ENCODE data around the gene DELE1.

Gene DELE1

DNA sequence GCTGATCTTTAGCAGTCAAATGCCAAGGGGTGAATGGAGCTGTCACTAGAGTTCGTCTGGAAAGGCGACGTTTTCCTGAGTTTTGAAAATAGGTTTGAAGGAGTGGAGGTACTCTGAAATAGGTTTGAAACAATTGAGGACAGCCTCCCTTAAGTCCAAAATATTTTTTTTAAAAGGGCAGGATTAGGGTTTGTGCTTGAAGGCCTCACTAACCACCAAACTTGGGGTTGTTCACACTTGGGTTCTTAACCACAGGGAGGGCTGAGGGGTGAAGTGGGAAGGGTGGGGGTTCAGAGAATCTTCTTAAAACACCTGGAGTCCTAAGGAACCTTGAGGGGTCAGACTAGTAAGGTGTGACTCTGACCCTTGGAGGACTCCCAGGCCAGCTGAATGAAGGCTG, 37.8 kb downstream of the DELE1 start:
- peak overlapping the region; percentile 31; the same call in 1 of the 2 replicates for H3K9ac ChIP-seq
- peak overlapping the region; percentile 50; the same call in 1 of the 2 replicates for H3K27ac ChIP-seq
- no peaks in the 10 kb centered on the region for H4K20me1 ChIP-seq
- H3K4me2 ChIP-seq, result peak overlapping the region; percentile 86
- no peak for TF ChIP-seq Cebpa-rat (IDR thresholded peaks at IDR 0.05)
- H3K9me3 ChIP-seq, result no peaks in the 10 kb centered on the region
- no peaks in the 10 kb centered on the region for H3K27me3 ChIP-seq
- H3K4me3 ChIP-seq, result no peak overlapping the region
- H3K4me1 ChIP-seq, result peaks cover 58% of the 10 kb centered on the region
- no peaks in the 10 kb centered on the region for H3K36me3 ChIP-seq

DNA sequence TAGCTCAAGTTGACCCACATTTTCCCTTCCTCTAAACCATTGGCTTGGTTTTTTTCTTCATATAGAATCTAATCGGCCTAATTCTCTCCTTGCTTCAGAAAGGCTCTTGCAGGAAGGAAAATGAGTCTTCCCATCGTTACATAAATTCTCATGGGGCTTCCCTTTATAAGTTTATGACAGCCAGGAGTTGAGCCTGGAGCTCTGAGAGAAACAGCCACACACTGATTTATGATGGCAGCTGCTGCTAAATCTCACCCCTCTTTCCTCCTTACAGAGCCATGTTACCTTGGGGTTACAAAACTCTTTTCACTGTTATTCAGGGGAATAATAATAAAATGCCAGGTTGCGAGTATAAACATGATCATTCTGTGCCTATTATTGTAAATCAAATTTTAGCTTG, 40.0 kb downstream of the DELE1 start:
- Histone ChIP-seq H3K27me3 (no peaks in the 10 kb centered on the region), H3K4me1 (peaks cover 48% of the 10 kb centered on the region), H3K9me3 (no peaks in the 10 kb centered on the region), H3K4me3 (no peak overlapping the region), H3K4me2 (peak overlapping the region; percentile 36; the same call in 1 of the 2 replicates), H3K27ac (no peak overlapping the region), H3K9ac (0 out of 2 replicates have a peak overlapping the region, but pooled peaks have one; percentile 10), H3K36me3 (no peaks in the 10 kb centered on the region), H4K20me1 (no peaks in the 10 kb centered on the region)
- no peak for TF ChIP-seq Cebpa-rat (IDR thresholded peaks at IDR 0.05)

DNA sequence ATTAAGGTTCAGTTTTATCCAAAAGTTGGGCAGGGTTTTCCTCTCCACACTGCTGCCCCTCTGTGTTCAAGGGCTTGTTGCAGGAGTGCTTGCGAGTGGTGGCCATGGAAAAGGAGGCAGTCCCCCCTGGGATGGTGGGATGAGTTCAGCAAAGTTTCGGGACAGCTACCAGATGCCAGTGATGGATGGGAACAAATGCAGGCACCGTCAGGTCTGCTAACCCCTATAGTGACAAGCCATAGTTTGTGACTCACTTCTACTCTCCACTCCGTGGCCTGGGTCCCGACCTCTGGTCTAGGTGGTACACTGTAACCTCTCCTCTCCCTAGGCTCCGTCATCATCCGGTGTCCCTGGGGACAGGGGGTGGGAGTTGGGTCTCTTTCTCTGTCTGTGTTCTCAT, 41.4 kb downstream of the DELE1 start:
- Histone ChIP-seq H3K27ac (no peak overlapping the region), H3K9me3 (no peaks in the 10 kb centered on the region), H3K4me2 (no peak overlapping the region), H3K4me1 (peaks cover 40% of the 10 kb centered on the region), H3K9ac (no peak overlapping the region), H4K20me1 (no peaks in the 10 kb centered on the region), H3K27me3 (no peaks in the 10 kb centered on the region), H3K4me3 (no peak overlapping the region), H3K36me3 (no peaks in the 10 kb centered on the region)
- no peak for TF ChIP-seq Cebpa-rat (IDR thresholded peaks at IDR 0.05)

DNA sequence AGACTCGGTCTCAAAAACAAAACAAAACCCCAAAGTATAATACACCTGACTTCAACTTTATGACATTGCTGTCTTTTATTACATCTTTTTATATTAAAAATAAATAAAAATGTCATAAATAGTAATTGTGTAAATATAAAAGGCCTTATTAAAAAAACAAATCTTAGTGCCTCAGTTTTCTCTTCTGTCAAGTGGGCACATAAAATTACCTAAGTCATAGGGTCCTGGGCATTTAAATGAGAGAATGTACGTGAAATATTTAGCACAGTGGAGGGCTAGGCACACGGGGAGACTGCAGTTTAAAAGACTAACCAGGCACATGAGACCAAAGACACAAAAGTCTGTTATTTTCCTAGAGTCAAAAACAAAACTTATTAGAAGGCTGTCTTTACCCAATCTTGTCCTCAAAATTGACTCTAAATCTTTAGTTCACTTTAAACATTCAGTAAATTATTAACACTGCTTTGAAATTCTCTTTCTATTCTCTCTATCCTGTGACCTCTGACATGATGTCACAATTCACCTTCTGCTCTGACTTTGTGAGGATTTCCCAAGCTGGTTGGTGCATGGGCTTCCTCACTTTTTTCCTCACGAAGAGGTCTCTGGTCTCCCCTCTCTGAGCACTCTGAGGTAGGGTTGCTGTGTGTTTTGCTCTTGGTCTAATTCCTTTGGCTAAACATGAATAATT, 42.7 kb downstream of the DELE1 start:
- H3K27me3 ChIP-seq, result no peaks in the 10 kb centered on the region
- H4K20me1 ChIP-seq, result no peaks in the 10 kb centered on the region
- H3K4me2 ChIP-seq, result no peak overlapping the region
- H3K27ac ChIP-seq, result no peak overlapping the region
- H3K9ac ChIP-seq, result no peak overlapping the region
- H3K36me3 ChIP-seq, result no peaks in the 10 kb centered on the region
- H3K4me3 ChIP-seq, result no peak overlapping the region
- no peak for TF ChIP-seq Cebpa-rat (IDR thresholded peaks at IDR 0.05)
- H3K4me1 ChIP-seq, result peaks cover 34% of the 10 kb centered on the region
- H3K9me3 ChIP-seq, result no peaks in the 10 kb centered on the region

DNA sequence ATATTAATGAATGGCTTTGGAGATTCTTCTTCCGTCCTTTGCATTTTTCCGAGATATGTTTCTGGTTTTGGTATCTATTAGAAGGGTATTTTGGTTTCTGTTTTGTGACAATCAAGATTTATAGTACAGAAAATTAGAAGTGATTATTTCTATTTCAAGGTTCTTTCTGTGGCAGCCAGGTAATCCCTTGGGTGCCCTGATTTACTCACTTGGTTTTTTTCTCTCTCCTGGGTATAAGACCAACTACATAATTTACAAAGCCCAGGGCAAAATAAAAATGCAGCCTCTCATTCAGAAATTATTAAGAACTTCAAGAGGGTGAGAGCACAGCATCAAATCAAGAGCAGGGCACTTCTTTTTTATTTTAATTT, 43.3 kb downstream of the DELE1 start:
- Histone ChIP-seq H3K4me3 (no peak overlapping the region), H3K36me3 (peaks cover 4% of the 10 kb centered on the region; the same call in 1 of the 2 replicates), H3K9me3 (no peaks in the 10 kb centered on the region), H3K4me2 (no peak overlapping the region), H3K27ac (no peak overlapping the region), H3K27me3 (no peaks in the 10 kb centered on the region), H3K9ac (no peak overlapping the region), H3K4me1 (peaks cover 31% of the 10 kb centered on the region), H4K20me1 (no peaks in the 10 kb centered on the region)
- TF ChIP-seq Cebpa-rat (IDR thresholded peaks at IDR 0.05), result no peak

DNA sequence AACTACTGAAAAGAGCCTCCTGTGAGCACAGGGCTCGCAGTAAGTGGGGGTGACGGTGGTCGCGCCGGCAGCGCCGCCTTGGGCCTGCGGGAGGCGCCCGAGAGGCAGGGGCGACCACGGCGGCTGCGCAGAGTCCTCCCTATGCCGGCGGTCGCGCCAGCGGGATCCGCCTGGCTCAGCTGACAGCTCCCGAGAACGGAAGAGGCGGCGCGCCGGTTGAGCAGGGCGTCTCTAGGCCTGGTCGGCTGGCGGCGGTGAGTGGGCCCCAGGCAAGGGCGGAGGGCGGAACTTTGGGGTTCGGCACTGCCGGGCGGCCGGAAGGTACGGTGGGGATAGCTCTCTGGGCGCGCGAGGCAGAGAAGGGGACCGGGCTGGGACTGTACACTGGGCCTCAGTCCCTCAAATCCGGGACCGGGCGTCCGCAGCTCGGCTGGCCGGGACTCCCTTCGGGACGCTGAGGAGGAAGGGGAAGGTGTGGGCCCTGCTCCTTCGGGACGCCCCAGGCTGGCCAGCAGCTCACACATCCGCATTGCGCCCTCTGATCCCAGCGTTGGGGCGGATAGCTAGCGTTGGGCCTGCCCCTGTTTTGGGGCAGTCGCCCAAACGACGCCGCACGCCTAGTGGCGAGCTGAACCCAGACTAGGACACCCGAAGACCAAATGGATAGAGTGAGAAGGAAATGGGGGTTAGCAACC, 45.4 kb downstream of the DELE1 start, which contains the start of gene RNF14:
RNF14 (plus strand) TSS at position 192 of the 695 bp plus-strand sequence. CDS start 4,484 bp downstream, outside the sequence.
- H3K27me3 ChIP-seq, result no peaks in the 10 kb centered on the region
- no peaks in the 10 kb centered on the region for H3K9me3 ChIP-seq
- peaks cover 26% of the 10 kb centered on the region for H3K36me3 ChIP-seq
- TF ChIP-seq Cebpa-rat (IDR thresholded peaks at IDR 0.05), result no peak
- H4K20me1 ChIP-seq, result no peaks in the 10 kb centered on the region
- H3K9ac ChIP-seq, result peak within 1 kb of the TSS; percentile 92
- peak within 1 kb of the TSS; percentile 84 for H3K4me3 ChIP-seq
- peak within 1 kb of the TSS; percentile 92 for H3K27ac ChIP-seq
- peaks cover 23% of the 10 kb centered on the region for H3K4me1 ChIP-seq
- H3K4me2 ChIP-seq, result peak within 1 kb of the TSS; percentile 80

DNA sequence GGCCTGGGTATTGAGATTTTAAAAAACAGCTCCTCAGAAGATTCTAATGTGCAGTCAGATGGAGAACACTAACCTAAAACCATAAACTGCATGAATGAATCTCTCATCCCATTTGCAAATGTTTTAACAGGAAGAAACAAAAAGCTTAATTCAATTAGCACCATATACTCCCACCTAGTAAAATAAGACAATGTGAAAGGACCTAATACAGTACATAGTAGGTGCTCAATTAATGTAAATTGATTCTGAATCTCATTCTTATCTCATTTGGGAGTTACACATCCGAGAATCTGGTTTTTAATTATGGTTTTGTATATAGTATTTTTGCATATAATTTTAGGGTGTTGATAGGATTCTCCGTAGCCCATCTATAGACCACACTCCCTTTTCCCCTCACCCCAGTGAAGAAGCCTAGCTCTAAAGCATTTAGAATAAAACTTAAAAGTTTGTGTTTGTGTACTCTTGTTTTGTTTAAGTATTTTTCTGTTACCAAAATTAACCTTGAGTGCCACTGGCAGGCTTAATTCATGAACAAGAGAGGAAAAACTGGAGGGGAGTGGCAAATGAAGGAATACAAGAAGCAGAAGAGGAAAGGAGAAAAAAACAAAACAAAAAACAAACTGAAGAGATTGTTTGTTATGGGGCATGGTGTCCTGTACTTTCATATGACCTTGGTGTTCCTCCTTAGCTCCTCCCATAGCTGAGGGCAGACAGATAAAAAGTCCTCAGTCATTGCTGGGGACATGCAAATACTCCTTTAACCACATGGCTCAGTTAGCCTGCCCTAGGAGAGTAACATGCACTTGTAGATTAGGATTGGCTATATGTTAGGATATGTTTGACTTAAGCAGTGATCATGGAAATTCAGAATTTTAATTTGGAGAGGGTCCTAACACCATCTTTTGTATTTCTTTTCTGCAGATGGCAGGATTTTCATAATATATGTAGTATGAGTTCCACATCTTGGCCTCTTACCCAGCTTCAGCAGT, 46.4 kb downstream of the DELE1 start:
- peak overlapping the region; percentile 92 for H3K27ac ChIP-seq

DNA sequence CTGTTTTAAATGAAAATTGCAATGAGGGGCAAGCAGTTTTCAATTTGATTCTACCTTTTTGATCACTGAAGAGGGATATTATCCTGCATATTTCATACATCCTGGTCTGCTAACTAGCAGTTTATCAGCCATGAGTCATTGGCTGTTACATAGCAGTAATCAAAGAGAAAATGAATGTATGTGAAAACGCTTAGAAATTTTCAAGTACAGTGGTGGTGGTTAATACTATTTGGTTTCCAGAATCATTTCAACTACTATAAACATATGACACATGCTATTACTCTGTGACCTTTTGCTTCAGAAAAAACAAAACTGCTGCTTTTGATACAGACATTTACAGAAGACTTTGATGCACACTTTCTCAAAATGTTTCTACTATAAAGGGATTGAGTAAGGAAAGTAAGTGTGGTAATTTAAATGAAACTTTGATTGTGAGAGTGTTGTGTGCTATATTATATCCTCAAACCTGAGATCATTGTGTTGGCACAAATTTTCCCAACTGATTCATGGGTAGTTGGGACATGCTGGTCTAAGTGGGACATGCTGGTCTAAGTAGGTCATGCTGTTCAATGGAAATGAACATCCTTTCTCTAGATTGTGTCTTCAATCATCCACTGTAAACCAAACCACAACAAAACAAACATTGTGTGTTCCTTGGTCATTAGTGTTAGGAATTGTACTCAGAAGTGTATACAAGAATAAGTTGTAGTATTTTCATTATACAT, 50.4 kb downstream of the DELE1 start:
- Histone ChIP-seq H3K9ac (no peak overlapping the region), H4K20me1 (peaks cover 32% of the 10 kb centered on the region; the same call in 1 of the 2 replicates), H3K27ac (no peak overlapping the region), H3K4me3 (no peak overlapping the region), H3K9me3 (no peaks in the 10 kb centered on the region), H3K27me3 (no peaks in the 10 kb centered on the region), H3K4me1 (peaks cover 12% of the 10 kb centered on the region), H3K36me3 (peaks cover 68% of the 10 kb centered on the region), H3K4me2 (no peak overlapping the region)
- no peak for TF ChIP-seq Cebpa-rat (IDR thresholded peaks at IDR 0.05)

More for the DNA sequence above, 46.4 kb downstream of the DELE1 start:
- Histone ChIP-seq H3K36me3 (peaks cover 33% of the 10 kb centered on the region), H3K4me3 (peak overlapping the region; percentile 84), H3K4me1 (peaks cover 20% of the 10 kb centered on the region), H3K27me3 (no peaks in the 10 kb centered on the region), H4K20me1 (no peaks in the 10 kb centered on the region), H3K4me2 (peak overlapping the region; percentile 80), H3K9ac (peak overlapping the region; percentile 92), H3K9me3 (no peaks in the 10 kb centered on the region)
- TF ChIP-seq Cebpa-rat (IDR thresholded peaks at IDR 0.05), result no peak

DNA sequence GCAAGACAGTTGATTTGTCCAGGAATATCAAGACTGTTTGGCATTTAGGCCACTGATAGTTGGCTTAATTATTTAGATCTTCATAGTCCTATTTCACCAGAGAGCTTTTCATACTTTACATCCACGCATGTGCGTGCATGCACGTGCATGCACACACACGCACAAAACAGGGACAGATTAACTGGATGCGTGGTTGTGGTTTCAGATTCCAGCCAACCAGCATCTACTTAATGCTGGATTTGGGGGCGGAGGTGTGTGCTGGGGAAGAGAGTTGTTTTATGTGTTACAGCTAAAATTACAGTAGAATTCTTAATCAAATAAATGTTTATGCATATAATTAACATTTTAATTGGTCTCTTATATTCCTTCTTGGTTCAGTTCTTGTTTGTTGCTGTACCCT, 52.5 kb downstream of the DELE1 start:
- Histone ChIP-seq H3K36me3 (peaks cover 89% of the 10 kb centered on the region), H3K4me3 (no peak overlapping the region)
- TF ChIP-seq Cebpa-rat (IDR thresholded peaks at IDR 0.05), result no peak

More for the DNA sequence above, 52.5 kb downstream of the DELE1 start:
- H4K20me1 ChIP-seq, result peaks cover 32% of the 10 kb centered on the region; the same call in 1 of the 2 replicates
- H3K9me3 ChIP-seq, result no peaks in the 10 kb centered on the region
- no peaks in the 10 kb centered on the region for H3K27me3 ChIP-seq
- H3K4me1 ChIP-seq, result no peaks in the 10 kb centered on the region
- no peak overlapping the region for H3K4me2 ChIP-seq
- H3K9ac ChIP-seq, result no peak overlapping the region
- no peak overlapping the region for H3K27ac ChIP-seq

Measured in BLaER1 (cell line).